AG08395 (cell line): ENCODE data around the gene TMTC2.
"Not testable (repeated sequence)": the region's sequence is repeated elsewhere in the genome, so short reads cannot be mapped to it uniquely, and the experiment has no call there.

Source experiments
- DNase-seq: peaks from one replicate; pipeline ENCODE4 v3.0.0; 2012; ENCODE audit warnings: mixed read lengths, low spot score

Gene TMTC2

GRCh38 chr12:82728710-82729109 is 42.0 kb downstream of the TMTC2 start:
- no peak for DNase-seq

GRCh38 chr12:82730953-82731459 is 44.3 kb downstream of the TMTC2 start:
- DNase-seq: no peak

- peak; percentile 88 for DNase-seq
These were observed 53.7 kb downstream of the TMTC2 start for GRCh38 chr12:82740129-82741000.

GRCh38 chr12:82745063-82745674 is 58.5 kb downstream of the TMTC2 start:
- no peak for DNase-seq

- DNase-seq: no peak
These were observed 59.1 kb downstream of the TMTC2 start for GRCh38 chr12:82745807-82746206.

- DNase-seq: no peak
These were observed 60.0 kb downstream of the TMTC2 start for GRCh38 chr12:82746668-82747067.

- no peak for DNase-seq
These were observed 62.3 kb downstream of the TMTC2 start for GRCh38 chr12:82749015-82749414.

GRCh38 chr12:82754856-82755255 is 68.2 kb downstream of the TMTC2 start:
- DNase-seq: no peak

GRCh38 chr12:82756303-82756702 is 69.6 kb downstream of the TMTC2 start:
- DNase-seq: no peak

GRCh38 chr12:82757059-82757458 is 70.4 kb downstream of the TMTC2 start:
- DNase-seq: peak; percentile 10

- DNase-seq: no peak
These were observed 71.0 kb downstream of the TMTC2 start for GRCh38 chr12:82757656-82758055.

GRCh38 chr12:82758749-82759330 is 72.1 kb downstream of the TMTC2 start:
- no peak for DNase-seq

- DNase-seq: no peak
These were observed 73.7 kb downstream of the TMTC2 start for GRCh38 chr12:82760423-82760822.

GRCh38 chr12:82765206-82765605 is 78.5 kb downstream of the TMTC2 start:
- DNase-seq: not testable (repeated sequence)

GRCh38 chr12:82765971-82766705 is 79.4 kb downstream of the TMTC2 start:
- no peak for DNase-seq

- no peak for DNase-seq
These were observed 88.0 kb downstream of the TMTC2 start for GRCh38 chr12:82774666-82775065.

- no peak for DNase-seq
These were observed 93.8 kb downstream of the TMTC2 start for GRCh38 chr12:82780517-82780916.

- DNase-seq: no peak
These were observed 94.7 kb downstream of the TMTC2 start for GRCh38 chr12:82781309-82781997.

GRCh38 chr12:82783435-82783834 is 96.7 kb downstream of the TMTC2 start:
- DNase-seq: no peak

GRCh38 chr12:82787016-82787415 is 100.3 kb downstream of the TMTC2 start:
- DNase-seq: no peak

GRCh38 chr12:82788594-82788993 is 101.9 kb downstream of the TMTC2 start:
- DNase-seq: no peak

GRCh38 chr12:82789674-82790073 is 103.0 kb downstream of the TMTC2 start:
- no peak for DNase-seq
